H1 (cell line): ENCODE results near the gene BNC2. TPM values are rescaled to one million over a fixed set of nuclear protein-coding genes. Genes with fewer than 3 reads are reported as not detected.

Experiments used
- CTCF ChIA-PET: fragments of 300-600 bp; sonication (Branson Sonifier 250); formaldehyde crosslinking; loops from one replicate; lab custom pipeline; 2021; ENCODE audit not compliant: partially characterized antibody; lab: Charles Lee
- POLR2A ChIA-PET: fragments of 300-600 bp; sonication (Branson Sonifier 250); formaldehyde crosslinking; loops from one replicate; lab custom pipeline; 2021; ENCODE audit warnings: inconsistent platforms; ENCODE audit not compliant: partially characterized antibody; lab: Charles Lee
- DNase-seq, 2 experiments: peaks; one replicate each; pipeline versions ENCODE4 v3.0.0 to v3.0.0-alpha.2; 2010 to 2022; ENCODE audit warnings: low spot score in 2 of 2, low read depth in 1 of 2, mixed read lengths in 1 of 2
- FAIRE-seq: peaks from 2 replicates; lab custom pipeline; 2011; peaks lifted over from hg19 to GRCh38; lab: Jason Lieb, UNC
- H2AFZ ChIP-seq: 2 replicates; pipeline ENCODE4 v1.8.1; 2012; ENCODE audit warnings: low read length, inconsistent platforms
- H2AK5ac ChIP-seq: 2 replicates; pipeline ENCODE4 v1.6.1; 2013; ENCODE audit warnings: low read depth, low read length
- H2BK120ac ChIP-seq: replicated peaks from 2 replicates; pipeline ENCODE3; 2013; ENCODE audit warnings: low read depth, low read length, inconsistent platforms
- H2BK12ac ChIP-seq: 2 replicates; pipeline ENCODE4 v1.6.1; 2013; ENCODE audit warnings: low read depth, low read length
- H2BK15ac ChIP-seq: 2 replicates; pipeline ENCODE4 v1.6.1; 2013; ENCODE audit warnings: low read length
- H2BK20ac ChIP-seq: 2 replicates; pipeline ENCODE4 v1.6.1; 2013; ENCODE audit warnings: low read length
- H2BK5ac ChIP-seq: 2 replicates; pipeline ENCODE4 v1.6.1; 2013; ENCODE audit warnings: low read depth, low read length
- H3K14ac ChIP-seq: 2 replicates; pipeline ENCODE4 v1.6.1; 2013; ENCODE audit warnings: inconsistent platforms; ENCODE audit not compliant: insufficient read length
- H3K18ac ChIP-seq: 2 replicates; pipeline ENCODE4 v1.6.1; 2013; ENCODE audit warnings: low read length; ENCODE audit errors: extremely low read depth
- H3K23ac ChIP-seq: 2 replicates; pipeline ENCODE4 v1.6.1; 2013; ENCODE audit warnings: inconsistent platforms; ENCODE audit not compliant: insufficient read length
- H3K23me2 ChIP-seq: 2 replicates; pipeline ENCODE4 v1.6.1; 2013; ENCODE audit warnings: low read depth, low read length
- H3K27ac ChIP-seq: 2 replicates; pipeline ENCODE4 v1.6.1; 2011; ENCODE audit warnings: low read depth, low read length, inconsistent platforms
- H3K27me3 ChIP-seq, 4 experiments: replicated peaks in 1 of 4; 1 replicate in 1 of 4; 2 replicates in 3 of 4; pipeline versions ENCODE4 v1.6.1 to v1.8.1; 2011 to 2013; ENCODE audit warnings: low read length in 3 of 4, mild to moderate bottlenecking in 3 of 4, inconsistent platforms in 2 of 4, mixed read lengths in 2 of 4, moderate library complexity in 1 of 4; ENCODE audit not compliant: control insufficient read depth in 3 of 4, insufficient read depth in 3 of 4; ENCODE audit errors: extremely low read depth in 1 of 4
- H3K36me3 ChIP-seq, 4 experiments: 2 replicates each; pipeline versions ENCODE4 v1.6.1 to v1.8.1; 2011 to 2013; ENCODE audit warnings: mild to moderate bottlenecking in 4 of 4, low read length in 3 of 4, moderate library complexity in 2 of 4, control low read depth in 1 of 4, inconsistent platforms in 1 of 4; ENCODE audit not compliant: insufficient read depth in 4 of 4, control insufficient read depth in 2 of 4
- H3K4ac ChIP-seq: replicated peaks from 2 replicates; pipeline ENCODE3; 2013; ENCODE audit warnings: low read length, low read depth, mixed read lengths, inconsistent platforms; ENCODE audit not compliant: insufficient read length
- H3K4me1 ChIP-seq, 4 experiments: replicated peaks in 1 of 4; 1 replicate in 1 of 4; 2 replicates in 3 of 4; pipeline versions ENCODE4 v1.6.1 to v1.8.1; 2011 to 2013; ENCODE audit warnings: low read length in 3 of 4, inconsistent platforms in 2 of 4, mixed read lengths in 1 of 4; ENCODE audit not compliant: insufficient read depth in 4 of 4, control insufficient read depth in 3 of 4
- H3K4me2 ChIP-seq, 2 experiments: 2 replicates each; pipeline versions ENCODE4 v1.6.1 to v1.8.1; 2011 to 2013; ENCODE audit warnings: low read depth in 2 of 2, low read length in 2 of 2, control low read depth in 1 of 2, inconsistent platforms in 1 of 2, mild to moderate bottlenecking in 1 of 2; ENCODE audit not compliant: insufficient read depth in 1 of 2
- H3K4me3 ChIP-seq, 4 experiments: fragments of 200-600, 300-600 bp in 1 of 4; sonication (generic), shearing (Covaris generic), sonication (Bioruptor Twin) in 1 of 4; 2 replicates each; pipeline versions ENCODE4 v1.5.1 to v1.8.1; 2011 to 2016; ENCODE audit warnings: low read length in 4 of 4, low read depth in 3 of 4, control low read depth in 2 of 4, inconsistent platforms in 2 of 4, mild to moderate bottlenecking in 2 of 4, mixed read lengths in 1 of 4, moderate library complexity in 1 of 4; ENCODE audit not compliant: insufficient read depth in 2 of 4; ENCODE audit errors: extremely low read depth in 1 of 4
- H3K56ac ChIP-seq: replicated peaks from 2 replicates; pipeline ENCODE3; 2013; ENCODE audit warnings: low read depth, mild to moderate bottlenecking, mixed read lengths, low read length, inconsistent platforms; ENCODE audit not compliant: insufficient read length
- H3K79me1 ChIP-seq: 2 replicates; pipeline ENCODE4 v1.6.1; 2013; ENCODE audit warnings: low read depth, low read length, control low read depth
- H3K79me2 ChIP-seq, 2 experiments: 2 replicates each; pipeline versions ENCODE4 v1.6.1 to v1.8.1; 2012 to 2013; ENCODE audit warnings: low read length in 2 of 2, mild to moderate bottlenecking in 2 of 2, inconsistent platforms in 1 of 2; ENCODE audit not compliant: insufficient read depth in 2 of 2, control insufficient read depth in 1 of 2
- H3K9ac ChIP-seq, 4 experiments: replicated peaks in 1 of 4; 1 replicate in 1 of 4; 2 replicates in 3 of 4; pipeline versions ENCODE4 v1.6.1 to v1.8.1; 2011 to 2013; ENCODE audit warnings: low read depth in 3 of 4, low read length in 3 of 4, control low read depth in 2 of 4, mild to moderate bottlenecking in 2 of 4, moderate library complexity in 2 of 4, inconsistent platforms in 1 of 4; ENCODE audit errors: extremely low read depth in 1 of 4
- H3K9me3 ChIP-seq, 2 experiments: 2 replicates each; pipeline versions ENCODE4 v1.6.1 to v1.8.1; 2012 to 2013; ENCODE audit warnings: mild to moderate bottlenecking in 2 of 2, moderate library complexity in 2 of 2, control low read depth in 1 of 2, inconsistent platforms in 1 of 2, low read depth in 1 of 2, low read length in 1 of 2, mixed read lengths in 1 of 2; ENCODE audit not compliant: insufficient read depth in 2 of 2
- H4K20me1 ChIP-seq, 2 experiments: replicated peaks in 1 of 2; 2 replicates each; pipeline versions ENCODE3 to v1.8.1; 2011 to 2013; ENCODE audit warnings: inconsistent platforms in 2 of 2, low read length in 2 of 2, mild to moderate bottlenecking in 1 of 2; ENCODE audit not compliant: insufficient read depth in 2 of 2, control insufficient read depth in 1 of 2
- H4K5ac ChIP-seq: 2 replicates; pipeline ENCODE4 v1.6.1; 2013; ENCODE audit warnings: low read length, low read depth, mixed read lengths, inconsistent platforms; ENCODE audit not compliant: insufficient read length
- H4K8ac ChIP-seq: 2 replicates; pipeline ENCODE4 v1.8.0; 2013; ENCODE audit warnings: mild to moderate bottlenecking, moderate library complexity, low read length, inconsistent platforms; ENCODE audit not compliant: insufficient read depth; ENCODE audit errors: extremely low read depth
- H4K91ac ChIP-seq: replicated peaks from 2 replicates; pipeline ENCODE3; 2013; ENCODE audit warnings: low read length, mixed read lengths, inconsistent platforms; ENCODE audit not compliant: insufficient read length
- ASH2L ChIP-seq: fragments of 200-600, 300-600 bp; sonication (generic); IDR thresholded peaks from one replicate; pipeline ENCODE4 v1.7.1; 2017; ENCODE audit warnings: low read length
- CBX8 ChIP-seq: fragments of 300-800, 300-1000 bp; sonication (generic); IDR thresholded peaks from 2 replicates; pipeline ENCODE4 v1.7.1; 2016; ENCODE audit warnings: low read depth, low read length, borderline replicate concordance
- EGR1 ChIP-seq: IDR thresholded peaks from 2 replicates; pipeline ENCODE4 v1.6.1; 2011; ENCODE audit warnings: low read depth, low read length, borderline replicate concordance
- JUN ChIP-seq: IDR thresholded peaks from 2 replicates; pipeline ENCODE4 v1.6.1; 2011; ENCODE audit warnings: low read depth, mild to moderate bottlenecking, improper control_type of control experiment, low read length
- JUND ChIP-seq: IDR thresholded peaks from 2 replicates; pipeline ENCODE4 v1.6.1; 2011; ENCODE audit warnings: mild to moderate bottlenecking, improper control_type of control experiment, low read length
- RBBP5 ChIP-seq: IDR thresholded peaks from 2 replicates; pipeline ENCODE4 v1.7.1; 2012; ENCODE audit warnings: low read depth, mild to moderate bottlenecking, inconsistent platforms, low read length, moderate library complexity, borderline replicate concordance
- SP1 ChIP-seq: IDR thresholded peaks from 2 replicates; pipeline ENCODE4 v1.6.1; 2011; ENCODE audit warnings: low read depth, low read length
- TCF12 ChIP-seq: IDR thresholded peaks from 2 replicates; pipeline ENCODE4 v1.6.1; 2011; ENCODE audit warnings: low read depth, mild to moderate bottlenecking, low read length
- WGBS, 2 experiments: shearing (Covaris generic) in 1 of 2; methylation state at CpG; one replicate each; pipeline versions ENCODE4 v1.1.6 to v1.1.7; 2013 to 2015; ENCODE audit warnings: low lambda C conversion rate in 2 of 2, mixed read lengths in 2 of 2, inconsistent platforms in 1 of 2, low coverage in 1 of 2, missing lambda C conversion rate in 1 of 2; ENCODE audit not compliant: insufficient replicate concordance in 2 of 2, insufficient coverage in 1 of 2, insufficient read length in 1 of 2; ENCODE audit errors: extremely low coverage in 1 of 2, missing lambda C conversion rate in 1 of 2; 5-methylcytosine and 5-hydroxymethylcytosine counted together
- polyA plus RNA-seq, 7 experiments: library from polyadenylated mRNA; depleted of rRNA in 3 of 7; stranded (reverse) in 5 of 7; unstranded in 2 of 7; fragments of >200 nt in 5 of 7; fragments of 200-250 nt in 2 of 7; gene quantifications; 1 replicate in 5 of 7; 2 replicates in 1 of 7; 4 replicates in 1 of 7; pipeline versions ENCODE4 v1.2.1 to v1.2.3, GENCODE V29; 2011 to 2013; ENCODE audit warnings: missing spikeins in 2 of 7, mixed read lengths in 2 of 7
- total RNA-seq: library from RNA; stranded (reverse); fragmentation: NEBNext Ultra II Directional; extraction: Animal tissue kit (Norgen Biotek cat#: 25700); gene quantifications from 2 replicates; pipeline ENCODE4 v1.2.1, GENCODE V29; 2021
- TF ChIP-seq, protein P1 (sequence below): IDR thresholded peaks from 2 replicates; pipeline ENCODE4 v1.6.1; 2011; ENCODE audit warnings: low read depth, mild to moderate bottlenecking, low read length; ENCODE audit not compliant: insufficient read depth
- TF ChIP-seq, protein P2 (sequence below), 3 experiments: IDR thresholded peaks; 1 replicate in 2 of 3; 2 replicates in 1 of 3; pipeline versions ENCODE4 v1.5.1 to v1.6.1; 2011; ENCODE audit warnings: low read length in 3 of 3, mild to moderate bottlenecking in 3 of 3, inconsistent platforms in 2 of 3, low read depth in 1 of 3, moderate library complexity in 1 of 3; ENCODE audit not compliant: insufficient read depth in 1 of 3; ENCODE audit errors: control extremely low read depth in 1 of 3

BNC2 gene
- total and polyA plus RNA-seq, 2 of the 8 experiments (the other 6 are each of a cell fraction or from before 2014, with no cell fraction given): 16.0 to 26.8 TPM

GRCh38 chr9:16716601-16717000 lies 153.9 kb downstream of the BNC2 start:
- Histone ChIP-seq H3K56ac (no peak overlapping the region), H3K14ac (no peak overlapping the region)
- TF ChIP-seq, protein P1, sequence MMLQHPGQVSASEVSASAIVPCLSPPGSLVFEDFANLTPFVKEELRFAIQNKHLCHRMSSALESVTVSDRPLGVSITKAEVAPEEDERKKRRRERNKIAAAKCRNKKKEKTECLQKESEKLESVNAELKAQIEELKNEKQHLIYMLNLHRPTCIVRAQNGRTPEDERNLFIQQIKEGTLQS: no peak
- TF ChIP-seq EGR1 (no peak), TCF12 (no peak), SP1 (no peak), CBX8 (no peak), ASH2L (no peak), JUND (no peak), JUN (no peak), RBBP5 (no peak)
- TF ChIP-seq, protein P2, sequence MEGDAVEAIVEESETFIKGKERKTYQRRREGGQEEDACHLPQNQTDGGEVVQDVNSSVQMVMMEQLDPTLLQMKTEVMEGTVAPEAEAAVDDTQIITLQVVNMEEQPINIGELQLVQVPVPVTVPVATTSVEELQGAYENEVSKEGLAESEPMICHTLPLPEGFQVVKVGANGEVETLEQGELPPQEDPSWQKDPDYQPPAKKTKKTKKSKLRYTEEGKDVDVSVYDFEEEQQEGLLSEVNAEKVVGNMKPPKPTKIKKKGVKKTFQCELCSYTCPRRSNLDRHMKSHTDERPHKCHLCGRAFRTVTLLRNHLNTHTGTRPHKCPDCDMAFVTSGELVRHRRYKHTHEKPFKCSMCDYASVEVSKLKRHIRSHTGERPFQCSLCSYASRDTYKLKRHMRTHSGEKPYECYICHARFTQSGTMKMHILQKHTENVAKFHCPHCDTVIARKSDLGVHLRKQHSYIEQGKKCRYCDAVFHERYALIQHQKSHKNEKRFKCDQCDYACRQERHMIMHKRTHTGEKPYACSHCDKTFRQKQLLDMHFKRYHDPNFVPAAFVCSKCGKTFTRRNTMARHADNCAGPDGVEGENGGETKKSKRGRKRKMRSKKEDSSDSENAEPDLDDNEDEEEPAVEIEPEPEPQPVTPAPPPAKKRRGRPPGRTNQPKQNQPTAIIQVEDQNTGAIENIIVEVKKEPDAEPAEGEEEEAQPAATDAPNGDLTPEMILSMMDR (IDR thresholded peaks at IDR 0.05; ENCODE audit: control extremely low read depth in 1 of 3, insufficient read depth in 1 of 3, low read depth in 1 of 3, low read length in 3 of 3): no peak
- TF ChIP-seq, all 59 proteins: peak for 0
- Histone ChIP-seq H3K79me2 (peaks cover 0 to 27% of the 10 kb centered on the region in 2 experiments; a peak in 2 of 4 replicates), H3K18ac (no peak overlapping the region), H3K23me2 (no peaks in the 10 kb centered on the region), H3K9ac (no peak overlapping the region), H2AK5ac (no peak overlapping the region), H3K4me1 (peaks cover 0 to 43% (median 16%) of the 10 kb centered on the region in 4 experiments; a peak in 6 of 7 replicates), H3K9me3 (no peaks in the 10 kb centered on the region), H2AFZ (no peak overlapping the region), H3K27me3 (no peaks in the 10 kb centered on the region), H3K4me2 (no peak overlapping the region), H4K5ac (no peak overlapping the region), H3K4ac (no peak overlapping the region), H3K36me3 (peaks cover 0 to 2% (median 0%) of the 10 kb centered on the region in 4 experiments; a peak in 1 of 8 replicates), H3K4me3 (no peak overlapping the region), H3K23ac (no peak overlapping the region), H2BK120ac (no peak overlapping the region), H4K20me1 (no peaks in the 10 kb centered on the region), H4K8ac (no peak overlapping the region), H2BK5ac (no peak overlapping the region), H2BK20ac (0 out of 2 replicates have a peak overlapping the region, but pooled peaks have one; percentile 36), H3K79me1 (no peaks in the 10 kb centered on the region), H3K27ac (no peak overlapping the region), H4K91ac (no peak overlapping the region), H2BK12ac (no peak overlapping the region), H2BK15ac (no peak overlapping the region)
- DNase-seq: no peak
- FAIRE-seq: no peak
- WGBS, 2 experiments: 91% methylated on average over 5 of the region's 5 CpGs; no CpG with 5 or more reads in 1 of the 2 experiments
- ChIA-PET CTCF (interaction anchor here (1.0 kb wide), 1 partner anchor 8 kb away, joined by 3 read pairs; no protein-coding TSS in a partner anchor), POLR2A (interaction anchor here (1.7 kb wide), 1 partner anchor 11 kb away, joined by 3 read pairs; no protein-coding TSS in a partner anchor)
